DMS53 (cell line): Measurements from ENCODE around the gene SDCBP2.

Experiments used
- DNase-seq: peaks from one replicate; lab custom pipeline; 2025; lab: John Stamatoyannopoulos, UW

SDCBP2 gene

GRCh38 chr20:1330075-1330830, 1.3 kb upstream of the SDCBP2 start:
- DNase-seq: no peak

GRCh38 chr20:1327827-1328679, 886 bp downstream of the SDCBP2 start:
- peak; percentile 24 for DNase-seq

DNA sequence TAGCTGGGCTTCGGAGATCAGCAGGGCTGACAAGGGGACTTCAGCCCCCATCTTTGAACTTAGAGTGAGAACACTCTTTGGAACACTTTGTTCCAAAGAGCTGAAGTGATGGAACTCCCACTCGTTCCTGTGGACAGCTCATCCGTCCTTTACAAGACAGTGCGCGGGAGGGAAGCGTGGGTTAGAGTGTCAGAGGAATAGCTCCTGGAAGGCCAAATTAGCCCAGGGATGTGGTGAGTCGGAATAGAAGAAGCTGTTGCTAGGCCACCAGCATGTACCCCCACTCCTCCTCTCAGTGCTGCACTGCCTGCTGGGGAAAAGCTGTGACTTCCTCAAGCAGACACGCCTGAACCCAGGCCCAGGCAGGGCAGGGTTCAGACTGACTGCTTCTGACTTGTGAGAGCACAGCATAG, 1.7 kb downstream of the SDCBP2 start:
- no peak for DNase-seq

- DNase-seq: no peak
These were observed 2.7 kb downstream of the SDCBP2 start for GRCh38 chr20:1326031-1326930.

DNA sequence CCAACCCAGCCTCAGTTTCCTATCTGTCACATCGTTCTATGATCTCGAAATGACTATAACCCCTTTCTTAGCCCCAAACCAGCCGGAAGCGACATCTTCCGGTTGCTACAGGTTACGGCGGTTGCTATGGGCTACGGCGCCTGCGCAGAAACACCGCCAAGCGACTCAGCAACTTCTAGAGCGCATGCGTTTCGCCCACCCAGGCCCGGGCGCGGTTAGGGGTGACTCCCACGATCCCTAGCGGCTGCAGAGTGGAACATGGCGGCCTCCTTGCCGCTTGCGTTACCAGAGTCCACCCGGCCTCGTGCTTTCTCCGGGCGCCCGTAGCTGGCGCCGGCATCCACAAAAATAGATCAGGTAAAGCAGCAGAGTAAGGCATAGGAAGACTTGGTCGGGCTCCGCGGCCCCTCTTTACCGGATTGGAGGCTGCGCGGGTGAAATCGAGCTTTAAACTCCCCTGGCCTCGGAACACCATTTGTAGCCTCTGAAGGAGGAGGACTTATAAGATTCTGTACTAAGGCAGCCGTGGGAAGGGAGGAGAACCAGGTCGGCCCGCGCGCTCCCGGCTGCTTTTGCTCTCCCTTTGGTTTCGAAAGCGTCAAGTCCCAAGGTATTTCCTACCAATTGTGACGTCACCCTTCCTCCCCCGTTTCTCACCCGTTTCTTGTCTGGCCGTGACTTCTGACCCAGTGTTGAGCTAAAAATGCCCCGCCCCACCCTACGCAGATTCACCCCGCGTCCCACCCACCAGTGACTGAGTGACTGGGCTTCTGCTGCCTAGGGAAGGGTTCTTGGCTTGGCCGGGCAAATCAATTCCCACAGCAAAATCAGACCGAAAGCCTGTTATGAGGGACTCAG, 3.5 kb downstream of the SDCBP2 start:
- peak; percentile 98 for DNase-seq

- no peak for DNase-seq
These were observed 4.3 kb downstream of the SDCBP2 start for GRCh38 chr20:1324598-1325172.

DNA sequence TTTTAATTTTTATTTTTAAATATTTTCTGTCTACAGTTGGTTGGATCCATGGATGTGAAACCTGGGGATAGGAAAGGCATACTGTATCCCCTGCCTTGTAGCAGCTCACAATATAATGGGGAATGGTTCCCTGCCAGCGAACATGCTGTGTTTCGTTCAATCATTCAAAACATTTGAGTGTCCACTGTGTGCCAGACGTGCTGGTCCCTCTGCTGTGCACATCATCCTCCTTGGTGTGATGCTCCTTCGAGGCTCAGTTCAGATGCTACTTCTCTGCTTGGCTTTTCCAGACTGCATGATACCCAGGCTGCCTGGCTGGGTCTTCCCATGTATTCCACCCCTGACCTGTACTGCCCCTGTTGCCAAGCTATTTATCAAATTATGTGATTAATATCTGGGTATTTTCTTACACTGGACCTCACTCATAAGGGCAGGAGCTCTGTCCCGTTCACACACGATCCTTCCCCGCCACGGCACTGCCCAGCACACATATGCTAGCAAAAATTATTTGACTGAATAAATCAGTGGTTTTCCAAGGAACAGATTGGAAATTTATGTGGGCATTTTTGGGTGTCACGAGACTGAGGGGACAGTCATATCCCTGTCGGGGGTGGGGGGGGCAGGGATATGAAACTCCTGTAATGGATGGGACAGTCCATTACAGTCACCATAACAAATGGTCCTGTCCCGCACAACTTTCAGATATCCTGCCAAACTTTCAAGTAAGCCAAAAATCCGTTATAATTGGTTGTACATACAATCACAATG, 4.9 kb downstream of the SDCBP2 start:
- no peak for DNase-seq

DNA sequence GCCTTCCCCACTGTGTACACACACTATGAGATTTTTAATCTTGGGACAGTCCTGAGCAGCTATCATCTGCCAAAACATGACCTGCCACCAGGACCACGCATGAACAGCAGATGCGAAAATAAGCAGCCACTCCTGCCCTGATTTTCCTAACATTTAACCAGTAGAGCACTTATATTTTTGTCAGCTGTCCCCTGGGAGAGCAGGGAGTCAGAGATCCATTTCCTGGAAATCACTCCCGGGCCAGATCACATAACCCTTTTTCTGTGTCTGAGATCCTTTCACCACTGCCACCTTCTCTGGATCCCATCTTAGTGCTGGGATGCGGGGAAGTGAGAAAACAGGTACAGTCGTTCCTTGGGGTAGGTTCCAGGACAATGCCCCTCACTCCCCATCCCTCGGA, 5.7 kb downstream of the SDCBP2 start:
- DNase-seq: no peak

DNA sequence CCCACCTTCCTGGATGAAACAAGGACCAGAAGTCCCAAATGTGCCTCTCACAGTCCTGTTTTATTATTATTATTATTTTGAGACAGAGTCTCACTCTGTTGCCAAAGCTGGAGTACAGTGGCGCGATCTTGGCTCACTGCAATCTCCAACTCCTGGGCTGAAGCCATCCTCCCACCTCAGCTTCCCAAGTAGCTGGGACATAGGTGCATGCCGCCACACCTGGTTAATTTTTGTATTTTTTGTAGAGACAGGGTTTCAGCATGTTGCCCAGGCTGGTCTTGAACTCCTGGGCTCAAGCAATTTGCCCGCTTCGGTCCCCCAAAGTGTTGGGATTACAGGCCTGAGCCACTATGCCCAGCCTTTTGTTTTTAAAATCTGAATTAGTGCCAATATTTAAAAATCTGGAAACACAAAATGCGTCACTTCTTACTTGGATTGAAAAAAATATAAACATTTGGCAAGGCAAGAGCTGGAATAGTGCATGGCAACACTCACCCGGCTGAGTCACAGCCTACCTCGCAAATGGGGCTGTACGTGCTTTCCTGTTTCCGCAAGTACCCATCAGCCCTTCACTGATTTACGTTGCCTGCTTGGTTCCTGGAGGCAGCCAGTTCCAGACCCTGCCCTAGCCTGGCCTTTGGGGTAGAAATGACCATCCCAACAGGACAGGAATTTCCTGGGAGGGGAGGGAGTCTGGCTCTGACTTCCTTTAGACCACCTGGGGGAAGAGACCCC, 6.3 kb downstream of the SDCBP2 start:
- no peak for DNase-seq

DNA sequence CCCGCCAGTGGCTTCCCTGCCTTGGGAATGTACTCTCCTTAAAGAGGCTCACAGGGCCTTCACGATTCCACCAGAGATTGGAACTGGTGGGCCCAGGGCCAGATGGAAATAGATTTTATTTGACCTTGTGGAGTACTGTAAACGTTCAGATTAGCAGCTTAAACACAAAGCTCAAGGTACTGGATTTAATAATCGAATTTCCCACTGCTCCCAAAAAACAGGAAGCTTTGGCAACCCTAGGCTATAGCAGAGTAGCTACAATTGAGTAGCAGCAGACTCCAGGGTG, 7.3 kb downstream of the SDCBP2 start:
- no peak for DNase-seq

DNA sequence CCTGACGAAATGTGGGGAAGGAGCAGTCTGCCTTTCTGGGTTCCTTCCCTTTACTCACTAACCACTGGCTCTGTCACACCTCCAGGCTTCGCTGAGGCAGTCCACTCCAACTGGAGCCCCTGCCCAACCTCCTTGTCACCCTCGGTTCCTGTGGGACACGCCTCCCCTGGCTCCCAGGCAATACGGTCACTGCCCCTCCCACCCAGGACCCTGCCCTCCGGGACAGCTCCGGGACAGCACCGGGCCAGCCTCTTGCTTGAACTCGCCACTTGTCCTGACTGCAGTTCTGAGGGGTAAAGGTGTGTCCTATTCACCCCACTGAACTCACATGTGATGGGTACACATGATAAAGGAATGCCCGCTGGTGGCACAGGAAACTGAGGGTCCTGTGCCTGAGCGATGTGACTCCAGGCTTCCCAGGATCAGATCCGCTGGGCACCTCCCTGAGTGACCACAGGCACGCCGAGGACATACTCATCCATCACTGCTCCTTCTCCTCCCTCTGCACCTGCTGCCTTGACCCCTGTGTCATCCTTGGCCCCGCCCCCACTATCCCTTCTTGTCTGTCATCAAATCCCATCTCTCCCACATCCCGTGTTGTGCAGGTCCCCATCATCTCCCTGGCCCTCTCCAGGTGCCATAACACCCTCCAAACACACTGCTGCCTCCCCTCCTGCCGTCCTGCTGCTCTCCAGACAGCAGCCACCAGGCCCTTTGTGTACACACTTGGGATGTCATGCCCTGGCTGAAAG, 7.9 kb downstream of the SDCBP2 start:
- no peak for DNase-seq

DNA sequence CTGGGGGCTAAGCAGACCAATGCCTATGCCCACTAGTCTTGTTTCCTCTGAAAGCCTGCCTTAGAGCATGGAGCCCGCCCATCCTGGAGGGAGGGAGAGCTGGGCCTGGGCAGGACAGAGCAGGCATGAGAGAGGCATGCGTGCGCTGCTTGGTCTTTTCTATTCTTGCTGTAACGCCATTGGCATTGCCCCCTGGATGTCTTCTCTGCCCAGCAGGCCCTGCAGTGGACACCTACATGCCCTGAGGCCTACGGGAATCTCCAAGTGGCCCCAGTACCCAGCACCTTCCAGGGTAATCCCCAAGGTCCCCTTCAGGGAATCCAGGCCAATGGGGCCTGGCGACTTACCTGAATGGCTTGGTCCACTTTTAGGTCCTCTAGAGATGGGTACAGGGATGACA, 8.9 kb downstream of the SDCBP2 start:
- no peak for DNase-seq

DNA sequence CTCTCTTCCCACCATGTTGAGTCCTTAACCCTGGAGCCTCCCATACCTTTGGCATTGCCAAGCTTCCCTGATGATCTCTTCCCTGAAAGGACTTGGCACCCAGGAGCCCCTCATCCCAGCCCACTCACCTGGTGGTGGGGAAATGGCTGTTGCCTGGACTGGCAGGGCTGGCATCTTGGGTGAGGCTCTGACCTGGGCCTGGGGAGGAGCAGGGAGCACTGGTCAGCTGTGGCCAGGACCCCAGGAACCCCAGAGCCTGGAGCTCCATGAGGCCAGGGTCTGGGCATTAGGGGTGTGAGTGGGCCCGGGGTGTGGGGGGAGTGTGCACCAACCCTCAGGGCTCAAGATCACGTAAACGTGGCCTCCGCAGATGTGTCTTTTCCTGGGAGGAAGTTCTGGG, 9.5 kb downstream of the SDCBP2 start:
- no peak for DNase-seq

- DNase-seq: no peak
These were observed 9.9 kb downstream of the SDCBP2 start for GRCh38 chr20:1319051-1319450.

DNA sequence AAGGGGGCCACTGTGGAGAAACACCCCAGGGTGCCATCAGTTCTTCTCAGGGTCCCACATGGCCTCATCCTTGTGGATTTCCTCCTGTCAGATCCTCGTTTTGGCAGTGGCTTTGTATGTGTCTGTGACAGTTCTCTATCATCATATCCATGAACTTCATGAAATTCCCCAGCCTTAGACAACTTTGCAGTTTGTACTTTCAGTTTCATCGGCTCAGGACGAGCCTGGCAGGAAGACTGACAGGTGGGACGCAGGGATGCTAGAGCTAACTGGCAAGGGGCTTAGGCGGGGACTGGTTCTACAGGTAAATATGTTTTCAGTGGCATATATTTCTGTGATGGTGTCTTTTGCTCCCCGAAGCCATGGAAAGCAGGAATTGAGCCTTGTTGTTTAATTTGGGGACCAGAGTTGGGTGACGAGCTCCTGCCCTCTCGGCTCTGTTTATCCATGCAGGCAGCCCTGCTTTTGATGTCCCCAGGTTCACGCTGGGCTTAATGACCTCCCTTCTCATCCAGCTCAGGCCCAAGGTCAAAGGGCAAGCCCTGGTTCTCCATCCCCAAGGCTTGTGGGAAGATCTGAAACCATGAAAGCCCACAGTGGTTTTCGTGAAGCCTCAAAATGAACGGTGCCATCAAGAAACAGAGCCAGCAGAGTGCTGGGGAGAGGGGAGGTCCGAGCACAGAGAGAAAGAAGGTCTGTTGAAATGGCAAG, 11.2 kb downstream of the SDCBP2 start:
- no peak for DNase-seq

DNA sequence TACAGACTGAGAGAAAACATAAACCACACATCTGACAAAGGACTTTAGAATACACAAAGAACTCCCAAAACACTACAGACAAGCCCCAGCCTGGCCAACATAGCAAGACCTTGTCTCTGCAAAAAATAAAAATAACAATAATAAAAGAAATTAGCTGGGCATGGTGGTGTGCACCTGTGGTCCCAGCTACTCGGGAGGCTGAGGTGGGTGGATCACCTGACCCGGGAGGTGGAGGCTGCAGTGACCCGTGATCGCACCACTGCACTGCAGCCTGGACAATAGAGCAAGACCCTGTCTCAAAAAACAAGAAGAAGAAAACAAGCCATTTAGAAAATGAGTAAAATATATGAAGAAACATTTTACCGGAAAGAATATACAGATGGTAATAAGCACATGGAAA, 13.1 kb downstream of the SDCBP2 start:
- no peak for DNase-seq

GRCh38 chr20:1313236-1313964, 15.5 kb downstream of the SDCBP2 start:
- DNase-seq: peak; percentile 85

GRCh38 chr20:1312904-1313235, 16.1 kb downstream of the SDCBP2 start:
- DNase-seq: no peak
